AG09319 (cell line): ENCODE data around the gene CDH23.
A peak's percentile ranks its signal among the peaks of the same experiment; 100 is the strongest.

ENCODE experiments used
- DNase-seq: peaks from one replicate; pipeline ENCODE4 v3.0.0-alpha.2; 2010; ENCODE audit warnings: low read depth; ENCODE audit errors: extremely low read depth
- TF ChIP-seq, protein P1 (sequence below): IDR thresholded peaks from 2 replicates; pipeline ENCODE4 v1.5.1; 2011; ENCODE audit warnings: low read depth, mild to moderate bottlenecking, inconsistent platforms, low read length, moderate library complexity

The CDH23 gene

DNA sequence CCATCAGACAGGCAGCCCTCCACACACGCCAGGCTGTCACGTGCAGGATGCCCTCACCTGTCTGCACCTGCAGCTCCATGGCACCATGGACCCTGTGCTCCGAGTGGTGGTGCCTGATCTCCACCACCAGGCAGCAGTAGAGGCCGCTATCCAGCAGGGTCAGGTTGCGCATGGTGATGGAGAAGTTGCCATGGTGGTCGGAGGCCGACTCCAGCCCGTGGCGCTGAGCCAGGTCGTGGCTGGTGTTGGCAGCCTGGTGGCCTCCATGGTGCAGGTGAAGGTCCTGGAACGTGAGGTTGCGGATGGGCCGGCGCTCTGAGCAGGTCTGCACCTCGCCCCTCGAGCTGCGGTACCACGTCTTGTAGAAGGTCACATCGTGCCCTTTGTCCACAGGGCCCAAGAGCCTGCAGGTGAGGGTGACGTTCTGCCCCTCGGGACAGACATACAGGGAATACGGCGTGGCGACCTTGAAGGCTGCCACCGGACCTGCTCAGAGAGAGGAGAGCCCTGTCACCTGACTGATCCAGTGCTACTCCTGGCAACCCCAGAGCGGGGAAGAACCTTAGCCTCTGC is 364.9 kb downstream of the CDH23 start:
- TF ChIP-seq, protein P1, sequence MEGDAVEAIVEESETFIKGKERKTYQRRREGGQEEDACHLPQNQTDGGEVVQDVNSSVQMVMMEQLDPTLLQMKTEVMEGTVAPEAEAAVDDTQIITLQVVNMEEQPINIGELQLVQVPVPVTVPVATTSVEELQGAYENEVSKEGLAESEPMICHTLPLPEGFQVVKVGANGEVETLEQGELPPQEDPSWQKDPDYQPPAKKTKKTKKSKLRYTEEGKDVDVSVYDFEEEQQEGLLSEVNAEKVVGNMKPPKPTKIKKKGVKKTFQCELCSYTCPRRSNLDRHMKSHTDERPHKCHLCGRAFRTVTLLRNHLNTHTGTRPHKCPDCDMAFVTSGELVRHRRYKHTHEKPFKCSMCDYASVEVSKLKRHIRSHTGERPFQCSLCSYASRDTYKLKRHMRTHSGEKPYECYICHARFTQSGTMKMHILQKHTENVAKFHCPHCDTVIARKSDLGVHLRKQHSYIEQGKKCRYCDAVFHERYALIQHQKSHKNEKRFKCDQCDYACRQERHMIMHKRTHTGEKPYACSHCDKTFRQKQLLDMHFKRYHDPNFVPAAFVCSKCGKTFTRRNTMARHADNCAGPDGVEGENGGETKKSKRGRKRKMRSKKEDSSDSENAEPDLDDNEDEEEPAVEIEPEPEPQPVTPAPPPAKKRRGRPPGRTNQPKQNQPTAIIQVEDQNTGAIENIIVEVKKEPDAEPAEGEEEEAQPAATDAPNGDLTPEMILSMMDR: no peak

DNA sequence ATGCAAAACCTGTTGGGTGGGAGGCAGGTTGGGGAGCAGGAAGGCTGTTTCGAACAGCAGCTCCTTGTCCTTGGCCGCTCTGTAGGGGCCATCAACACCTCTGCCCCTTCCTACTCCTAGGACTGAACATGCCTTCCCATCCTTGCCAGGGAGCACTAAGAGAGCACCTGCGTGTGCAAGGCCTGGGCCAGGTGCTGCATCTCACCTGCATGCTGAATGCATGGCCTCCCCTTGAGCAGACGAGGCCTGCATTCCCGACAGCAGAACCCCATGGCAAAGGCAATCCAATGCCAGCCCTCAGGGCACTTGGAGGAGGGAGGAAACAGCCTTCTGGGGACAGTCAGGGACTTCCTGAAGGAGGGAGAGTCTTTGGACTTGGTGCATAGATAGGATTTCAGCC is 365.6 kb downstream of the CDH23 start:
- TF ChIP-seq, protein P1: no peak
- DNase-seq: no peak

More for the DNA sequence above, 364.9 kb downstream of the CDH23 start:
- DNase-seq: no peak

DNA sequence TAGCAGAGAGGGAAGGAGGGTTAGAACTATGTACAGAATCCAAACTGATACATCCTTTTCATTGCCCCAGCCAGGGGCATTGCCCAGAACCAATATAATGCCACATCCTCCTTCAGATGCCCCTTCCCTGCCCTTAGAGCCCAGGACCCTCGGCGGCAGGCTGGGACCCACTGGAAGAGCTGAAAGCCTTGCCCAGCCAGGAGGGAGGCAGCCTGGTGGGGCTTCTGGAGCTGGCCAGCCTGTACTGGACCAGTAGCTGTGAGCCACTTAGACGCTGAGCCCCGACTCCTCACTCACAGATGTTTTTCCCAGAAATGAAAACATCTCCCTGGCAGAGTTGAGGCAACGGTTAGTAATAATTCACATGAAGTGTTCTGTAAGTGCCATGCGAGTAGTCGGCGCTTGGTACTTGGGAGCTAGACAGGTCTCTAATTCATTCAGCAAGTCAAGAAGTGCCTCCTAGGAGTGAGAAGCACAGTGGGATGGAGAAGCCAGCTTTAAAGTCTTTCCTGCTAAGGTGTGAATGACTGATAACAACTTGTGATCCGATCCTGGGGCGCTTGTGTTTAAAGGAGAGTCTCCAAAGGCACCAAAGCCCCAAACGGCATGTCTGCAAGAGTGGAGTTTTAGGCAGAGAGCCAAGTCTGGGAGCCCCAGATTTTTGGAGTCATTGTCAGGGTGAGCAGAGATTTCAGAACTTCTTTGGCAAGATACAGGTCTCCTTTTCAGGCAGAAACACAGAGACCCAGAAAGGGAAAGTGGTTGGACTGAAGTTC is 366.8 kb downstream of the CDH23 start:
- TF ChIP-seq, protein P1: no peak
- no peak for DNase-seq

DNA sequence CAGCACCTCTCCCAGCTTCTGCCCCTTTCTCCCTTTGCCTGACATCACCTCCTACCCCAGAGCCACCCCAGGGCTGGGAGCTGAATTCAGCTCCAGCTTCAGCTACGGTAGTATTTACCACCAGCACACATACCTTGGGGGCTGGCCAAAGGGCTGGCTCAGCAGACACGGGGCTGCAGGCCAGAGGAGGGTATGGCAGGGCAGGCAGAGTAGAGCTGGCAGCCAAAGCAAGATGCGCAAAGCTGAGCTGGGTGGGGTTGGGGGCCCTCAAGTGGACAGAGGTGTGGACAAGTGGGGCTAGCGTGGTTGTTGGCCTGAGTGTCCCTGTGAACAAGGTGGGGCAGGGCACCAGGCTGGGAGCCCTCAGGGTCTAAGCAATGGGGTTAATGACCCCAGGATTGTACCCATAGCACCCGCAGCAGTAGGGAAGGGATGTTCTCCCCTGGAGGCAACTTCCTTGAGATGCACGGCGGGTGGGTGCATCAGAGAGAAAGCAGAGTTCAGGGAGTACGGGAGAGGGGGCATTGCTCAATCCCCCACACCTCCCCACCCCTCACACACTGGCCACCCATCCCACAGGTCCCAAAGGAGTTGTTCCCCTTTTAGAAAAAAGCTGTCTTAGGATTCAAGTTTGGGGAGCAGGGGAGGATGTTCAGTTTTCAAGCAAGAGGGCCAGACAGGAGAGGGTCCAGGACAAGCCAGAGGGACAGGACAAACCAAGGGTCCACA is 368.6 kb downstream of the CDH23 start:
- DNase-seq: no peak
- TF ChIP-seq, protein P1: no peak

DNA sequence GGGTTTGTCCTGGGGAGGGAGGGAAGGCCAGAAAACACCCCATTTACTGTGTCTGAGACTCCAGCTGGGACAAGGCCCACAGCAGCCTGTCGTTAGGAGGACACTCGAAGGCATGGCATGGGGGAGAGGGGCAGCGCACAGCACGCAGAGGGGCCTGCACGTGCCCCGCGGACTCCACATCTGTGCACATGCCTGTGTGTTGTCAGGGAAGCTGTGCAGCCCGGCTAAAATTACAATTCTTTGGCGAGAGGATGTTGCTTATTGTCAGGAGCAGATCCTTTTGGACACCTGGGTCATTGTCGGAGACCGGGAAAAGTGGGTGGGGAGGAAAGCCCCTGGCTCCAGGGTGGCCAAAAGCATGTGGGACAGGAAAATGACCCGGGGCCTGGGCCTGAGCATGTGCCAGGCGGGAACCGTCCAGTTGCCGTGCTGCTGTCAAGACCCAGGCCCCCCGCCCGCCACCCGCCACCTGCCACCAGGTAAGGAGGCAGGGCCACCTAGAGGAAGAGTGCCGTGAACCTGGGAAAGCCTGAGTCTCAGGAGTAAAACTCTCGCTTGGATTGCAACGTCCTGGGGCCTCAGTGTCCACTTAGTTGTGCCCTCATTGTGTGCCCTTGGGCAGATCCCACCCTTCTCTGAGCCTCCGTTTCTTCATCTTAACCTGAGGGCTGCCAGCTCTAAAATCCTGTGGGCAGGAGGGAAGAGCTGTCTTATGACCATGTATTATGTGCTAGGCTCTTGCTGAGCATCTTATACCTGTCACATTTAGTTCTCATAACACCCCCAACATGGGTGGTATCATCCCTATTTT is 369.4 kb downstream of the CDH23 start:
- DNase-seq: no peak

DNA sequence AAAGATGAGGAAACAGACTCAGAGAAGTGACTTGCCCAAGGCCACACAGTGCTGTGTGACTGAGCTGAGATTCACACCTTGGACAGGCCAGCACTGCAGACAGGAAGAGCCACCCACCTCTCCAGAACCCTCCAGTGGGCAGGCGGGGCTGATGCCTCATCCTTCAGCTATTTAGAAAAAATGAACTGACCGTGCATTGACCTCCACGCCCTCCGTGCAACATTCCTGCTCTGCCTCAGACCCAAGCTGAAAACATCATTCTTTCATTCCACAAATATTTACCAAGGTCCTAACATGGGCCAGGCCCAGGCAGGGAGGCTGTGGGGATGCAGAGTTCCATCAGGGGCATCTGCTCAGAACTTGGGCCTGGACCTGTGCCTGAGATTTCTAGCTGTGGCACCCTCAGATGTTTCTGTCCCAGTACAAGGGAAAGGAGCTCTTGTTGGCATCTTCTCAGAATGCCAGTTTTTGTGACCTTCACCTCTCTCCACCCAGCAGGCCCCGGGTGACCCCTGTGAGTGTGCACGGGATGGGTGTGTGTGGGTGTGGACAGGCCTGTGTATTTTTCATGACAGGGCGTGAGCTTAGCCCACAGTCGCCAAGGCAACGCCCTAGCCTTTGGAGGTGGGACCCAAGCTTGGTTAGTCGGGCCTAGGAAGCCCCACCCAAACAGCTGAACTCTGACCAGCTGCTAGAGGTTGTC is 370.1 kb downstream of the CDH23 start:
- peak; percentile 90 for DNase-seq
- TF ChIP-seq, protein P1: no peak

More for the DNA sequence above, 369.4 kb downstream of the CDH23 start:
- TF ChIP-seq, protein P1: no peak
